HG02981 (cell line): ENCODE measurements around the gene KIR3DL2.
"Not testable (repeated sequence)": the region's sequence is repeated elsewhere in the genome, so short reads cannot be mapped to it uniquely, and the experiment has no call there.

Experiments used
- ATAC-seq: cut with Tn5 transposase; IDR thresholded peaks from one replicate; pipeline ENCODE4 v1.9.1; 2021; ENCODE audit warnings: mild to moderate bottlenecking, moderate library complexity; ENCODE audit not compliant: unreplicated experiment

KIR3DL2 gene

DNA sequence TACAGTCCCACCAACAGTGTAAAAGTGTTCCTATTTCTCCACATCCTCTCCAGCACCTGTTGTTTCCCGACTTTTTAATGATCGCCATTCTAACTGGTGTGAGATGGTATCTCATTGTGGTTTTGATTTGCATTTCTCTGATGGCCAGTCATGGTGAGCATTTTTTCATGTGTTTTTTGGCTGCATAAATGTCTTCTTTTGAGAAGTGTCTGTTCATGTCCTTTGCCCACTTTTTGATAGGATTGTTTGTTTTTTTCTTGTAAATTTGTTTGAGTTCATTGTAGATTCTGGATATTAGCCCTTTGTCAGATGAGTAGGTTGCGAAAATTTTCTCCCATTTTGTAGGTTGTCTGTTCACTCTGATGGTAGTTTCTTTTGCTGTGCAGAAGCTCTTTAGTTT lies 13.2 kb downstream of the KIR3DL2 start:
- ATAC-seq: not testable (repeated sequence)

- no peak for ATAC-seq
Observed at GRCh38 chr19:54871696-54872095, 21.5 kb downstream of the KIR3DL2 start.

DNA sequence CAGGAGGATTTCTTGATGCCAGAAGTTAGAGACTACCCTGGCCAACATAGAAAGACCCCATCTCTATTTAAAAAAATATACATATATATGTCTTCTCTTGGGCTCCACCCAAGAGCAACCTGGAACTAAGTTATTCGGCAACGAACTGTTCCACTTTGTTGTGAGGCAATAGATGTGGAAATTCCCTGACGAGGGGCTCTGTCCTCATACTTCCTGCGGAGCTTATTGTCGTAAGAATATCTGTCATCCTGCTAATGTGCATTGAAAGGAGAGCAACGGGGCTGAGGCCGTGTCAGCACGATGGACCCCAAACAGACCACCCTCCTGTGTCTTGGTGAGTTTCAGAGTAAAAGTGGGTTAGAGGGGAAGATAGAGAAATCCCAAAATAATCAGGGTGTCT lies 23.7 kb downstream of the KIR3DL2 start, which contains the start of gene FCAR:
Gene FCAR, plus strand, starts transcription at position 246 of the 400 bp plus-strand sequence. Its CDS starts 55 bp downstream, at position 301.
- ATAC-seq: no peak

- no peak for ATAC-seq
Observed at GRCh38 chr19:54875506-54875905, 25.3 kb downstream of the KIR3DL2 start.

GRCh38 chr19:54877471-54877870 lies 27.2 kb downstream of the KIR3DL2 start:
- no peak for ATAC-seq

GRCh38 chr19:54881884-54882283 lies 31.6 kb downstream of the KIR3DL2 start:
- no peak for ATAC-seq

GRCh38 chr19:54882758-54883157 lies 32.5 kb downstream of the KIR3DL2 start:
- ATAC-seq: no peak

DNA sequence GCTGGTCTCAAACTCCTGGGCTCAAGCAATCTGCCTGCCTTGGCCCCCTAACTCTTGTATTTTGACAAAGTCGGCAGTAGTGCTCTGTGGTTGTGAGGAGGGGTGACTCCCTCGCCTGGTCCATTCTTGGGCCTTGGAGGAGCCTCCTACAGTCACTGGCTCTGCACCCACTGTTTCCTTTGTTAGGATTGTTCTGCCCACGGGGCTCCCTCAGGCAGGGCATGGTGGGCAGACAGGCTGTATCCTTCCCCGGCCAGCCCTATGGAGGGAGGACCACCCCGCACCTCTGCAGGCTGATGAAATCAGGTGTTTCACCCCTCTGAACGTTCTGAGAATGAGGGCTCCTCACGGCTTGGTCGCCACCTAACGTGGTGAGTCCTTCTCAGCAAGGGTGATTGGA lies 33.0 kb downstream of the KIR3DL2 start:
- no peak for ATAC-seq

- no peak for ATAC-seq
Observed at GRCh38 chr19:54888239-54888638, 38.0 kb downstream of the KIR3DL2 start.

DNA sequence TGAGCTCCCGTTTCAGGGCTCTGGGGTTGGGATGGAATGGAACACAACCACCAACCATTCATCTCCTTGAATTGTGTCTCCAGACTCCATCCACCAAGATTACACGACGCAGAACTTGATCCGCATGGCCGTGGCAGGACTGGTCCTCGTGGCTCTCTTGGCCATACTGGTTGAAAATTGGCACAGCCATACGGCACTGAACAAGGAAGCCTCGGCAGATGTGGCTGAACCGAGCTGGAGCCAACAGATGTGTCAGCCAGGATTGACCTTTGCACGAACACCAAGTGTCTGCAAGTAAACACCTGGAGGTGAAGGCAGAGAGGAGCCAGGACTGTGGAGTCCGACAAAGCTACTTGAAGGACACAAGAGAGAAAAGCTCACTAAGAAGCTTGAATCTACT lies 39.3 kb downstream of the KIR3DL2 start:
- ATAC-seq: no peak

DNA sequence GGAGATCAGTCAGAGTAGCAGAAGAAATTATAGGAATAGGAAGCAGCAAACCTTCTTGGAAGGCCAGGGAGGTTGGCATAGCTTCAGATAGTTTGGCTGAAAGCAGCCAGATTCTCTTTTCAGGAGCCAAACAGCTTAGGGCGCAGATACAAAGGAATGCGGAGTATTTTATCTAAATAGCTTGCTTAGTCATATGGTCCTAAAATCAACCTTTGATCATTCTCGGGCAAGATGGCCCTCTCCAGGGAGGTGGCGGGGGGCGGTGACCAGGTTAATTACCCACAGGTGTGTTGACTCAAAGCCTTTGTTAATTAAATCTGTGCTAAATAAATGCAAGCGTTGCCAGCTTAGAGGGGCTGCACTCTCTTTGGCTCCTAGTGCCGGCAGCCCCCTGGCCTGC lies 43.2 kb downstream of the KIR3DL2 start:
- no peak for ATAC-seq

- ATAC-seq: not testable (repeated sequence)
Observed at GRCh38 chr19:54894106-54894505, 43.9 kb downstream of the KIR3DL2 start.

DNA sequence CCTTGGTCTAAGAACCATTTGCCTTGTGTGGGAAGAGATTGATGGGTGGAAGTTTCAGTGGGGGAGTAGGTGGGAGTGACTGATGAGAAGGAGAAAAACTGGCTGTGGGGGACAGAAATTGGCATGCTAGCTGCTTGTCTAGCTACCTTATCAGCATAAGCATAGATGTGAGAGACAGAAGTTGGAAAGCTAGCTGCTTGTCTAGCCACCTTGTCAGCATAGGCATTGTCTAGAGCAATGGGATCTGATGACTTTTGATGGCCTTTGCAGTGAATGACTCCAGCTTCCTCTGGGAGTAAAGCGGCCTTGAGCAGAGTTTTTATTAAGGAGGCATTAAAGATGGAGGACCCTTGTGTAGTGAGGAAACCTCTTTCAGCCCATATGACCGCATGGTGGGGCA lies 45.8 kb downstream of the KIR3DL2 start:
- ATAC-seq: no peak

DNA sequence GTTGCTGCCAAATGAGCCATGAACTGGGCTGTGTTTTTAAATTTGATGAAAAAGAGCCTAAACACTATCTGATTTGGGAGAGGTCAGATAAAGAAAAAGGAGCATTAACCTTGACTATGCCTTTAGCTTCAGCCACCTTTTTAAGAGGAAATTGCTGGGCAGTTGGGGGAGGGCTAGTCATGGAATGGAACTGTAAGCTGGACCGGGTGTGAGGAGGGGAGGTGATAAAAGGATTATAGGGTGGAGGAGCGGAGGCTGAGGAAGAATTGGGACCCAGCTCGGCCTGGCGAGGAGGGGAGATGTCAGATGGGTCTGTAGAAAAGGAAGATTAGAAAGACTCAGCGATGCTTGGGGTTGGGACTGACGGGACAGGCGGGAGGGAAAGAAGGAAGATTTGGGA lies 48.4 kb downstream of the KIR3DL2 start:
- ATAC-seq: not testable (repeated sequence)

DNA sequence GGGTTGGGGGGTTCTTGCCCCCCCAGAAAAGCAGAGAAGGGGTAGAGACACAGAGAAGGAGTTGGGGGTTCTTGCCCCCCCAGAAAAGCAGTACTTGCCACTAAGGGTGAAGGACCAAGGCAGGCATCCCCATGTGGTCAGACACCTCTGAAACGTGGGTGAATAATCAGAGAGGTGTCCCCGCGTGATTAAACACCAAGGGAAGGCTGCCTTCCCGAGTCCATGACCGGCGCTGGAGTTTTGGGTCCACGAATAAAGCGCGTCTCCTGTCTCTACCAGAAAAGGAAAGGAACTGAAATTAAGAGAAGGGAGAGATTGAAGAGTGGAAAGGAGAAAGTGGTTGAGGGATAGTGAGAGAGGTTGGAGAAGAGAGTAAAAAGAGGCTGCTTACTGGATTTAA lies 49.4 kb downstream of the KIR3DL2 start:
- not testable (repeated sequence) for ATAC-seq

GRCh38 chr19:54901153-54901552 lies 50.9 kb downstream of the KIR3DL2 start:
- not testable (repeated sequence) for ATAC-seq

GRCh38 chr19:54902061-54902460 lies 51.8 kb downstream of the KIR3DL2 start:
- no peak for ATAC-seq

- no peak for ATAC-seq
Observed at GRCh38 chr19:54903303-54903702, 53.1 kb downstream of the KIR3DL2 start.

DNA sequence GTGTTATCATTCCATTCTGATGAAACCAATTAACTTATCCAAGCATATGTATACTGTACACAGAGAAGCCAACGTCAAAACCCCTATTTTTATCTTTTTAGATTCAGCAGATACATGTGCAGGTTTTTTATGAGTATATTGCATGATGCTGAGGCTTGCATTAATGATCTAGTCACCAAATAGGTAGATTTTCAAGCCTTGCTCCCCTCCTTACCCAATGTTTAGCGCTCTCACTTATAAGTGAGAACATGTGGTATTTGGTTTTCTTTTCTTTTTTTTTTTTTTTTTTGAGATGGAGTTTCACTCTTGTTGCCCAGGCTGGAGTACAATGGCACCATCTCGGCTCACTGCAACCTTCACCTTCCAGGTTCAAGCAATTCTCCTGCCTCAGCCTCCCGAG lies 54.0 kb downstream of the KIR3DL2 start:
- ATAC-seq: not testable (repeated sequence)

- no peak for ATAC-seq
Observed at GRCh38 chr19:54905421-54905802, 55.2 kb downstream of the KIR3DL2 start.

GRCh38 chr19:54905803-54906511 lies 55.7 kb downstream of the KIR3DL2 start, which contains the start of gene NCR1:
NCR1 (plus strand) TSS chr19:54906148; CDS start chr19:54906188, 40 bp downstream.
- ATAC-seq: no peak

DNA sequence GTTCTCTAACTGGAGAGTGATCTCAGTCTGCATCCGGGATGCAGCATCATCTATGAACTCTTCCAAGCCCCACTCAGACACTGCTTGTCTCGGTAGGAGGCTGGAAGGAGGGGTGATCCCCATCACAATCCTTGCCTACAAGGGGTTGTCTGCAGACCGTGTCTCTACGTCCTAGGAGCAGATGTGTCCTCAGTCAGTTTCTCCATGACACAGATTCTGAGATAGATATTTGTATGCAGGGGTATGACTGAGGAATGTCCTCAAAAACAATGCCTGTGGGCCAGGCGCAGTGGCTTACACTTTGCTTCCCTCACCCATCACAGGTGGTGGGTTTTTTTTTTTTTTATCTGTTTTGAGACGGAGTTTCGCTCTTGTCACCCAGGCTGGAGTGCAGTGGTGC lies 56.6 kb downstream of the KIR3DL2 start:
- no peak for ATAC-seq

DNA sequence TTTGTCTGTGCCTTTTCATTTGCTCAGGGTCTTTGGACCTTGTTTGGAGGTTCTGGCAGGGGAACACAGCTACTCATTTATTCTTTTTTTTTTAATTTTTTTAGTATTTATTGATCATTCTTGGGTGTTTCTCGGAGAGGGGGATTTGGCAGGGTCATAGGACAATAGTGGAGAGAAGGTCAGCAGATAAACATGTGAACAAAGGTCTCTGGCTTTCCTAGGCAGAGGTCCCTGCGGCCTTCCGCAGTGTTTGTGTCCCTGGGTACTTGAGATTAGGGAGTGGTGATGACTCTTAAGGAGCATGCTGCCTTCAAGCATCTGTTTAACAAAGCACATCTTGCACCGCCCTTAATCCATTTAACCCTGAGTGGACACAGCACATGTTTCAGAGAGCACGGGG lies 57.7 kb downstream of the KIR3DL2 start:
- ATAC-seq: not testable (repeated sequence)
